A549 (cell line): ENCODE results near the gene MYOF. TPM values are rescaled to one million over a fixed set of nuclear protein-coding genes. Genes with fewer than 3 reads are reported as not detected.

Experiments used
- ATAC-seq, 2 experiments: fragments of 200-7000 bp in 1 of 2; fragments of >200 bp in 1 of 2; cut with Nextera tagmentation in 1 of 2; cut with Tn5 transposase in 1 of 2; 3 replicates each; pipeline versions ENCODE4 v1.8.0 to v1.9.1; 2018 to 2020; ENCODE audit warnings: mild to moderate bottlenecking in 1 of 2, moderate library complexity in 1 of 2
- CTCF ChIA-PET: fragments of 300-600 bp; sonication (Branson Sonifier 250); formaldehyde crosslinking; extraction: SDS; loops from one replicate; lab custom pipeline; 2021; ENCODE audit warnings: antibody characterized with exemption, inconsistent platforms; lab: Yijun Ruan, JAX
- POLR2A ChIA-PET: fragments of 350-600 bp; formaldehyde crosslinking; extraction: SDS; loops from one replicate; lab custom pipeline; 2021; ENCODE audit warnings: antibody characterized with exemption, inconsistent platforms; lab: Yijun Ruan, JAX
- DNase-seq, 2 experiments: peaks; one replicate each; pipeline versions ENCODE4 v3.0.0 to v3.0.0-alpha.2; 2011 to 2016; ENCODE audit warnings: low read depth in 1 of 2, low spot score in 1 of 2
- FAIRE-seq: peaks from 2 replicates; lab custom pipeline; 2011; peaks lifted over from hg19 to GRCh38; lab: Jason Lieb, UNC
- H3K27ac ChIP-seq, 2 experiments: fragments of >200 bp; sonication (Bioruptor Twin); formaldehyde crosslinking; 3 replicates each; pipeline ENCODE4 v1.5.1; 2016 to 2017
- H3K4me1 ChIP-seq: fragments of >200 bp; sonication (Bioruptor Twin); formaldehyde crosslinking; 3 replicates; pipeline ENCODE4 v1.6.1; 2016
- H3K4me2 ChIP-seq: fragments of >200 bp; sonication (Bioruptor Twin); formaldehyde crosslinking; 3 replicates; pipeline ENCODE4 v1.6.1; 2016
- H3K4me3 ChIP-seq: fragments of >200 bp; sonication (Bioruptor Twin); formaldehyde crosslinking; 3 replicates; pipeline ENCODE4 v1.5.1; 2016
- H3K9me3 ChIP-seq: fragments of >200 bp; sonication (Bioruptor Twin); formaldehyde crosslinking; 3 replicates; pipeline ENCODE4 v1.6.1; 2016
- BCL3 ChIP-seq: fragments of >200 bp; sonication (Bioruptor Twin); formaldehyde crosslinking; IDR thresholded peaks from 3 replicates; pipeline ENCODE4 v1.6.1; 2016
- BHLHE40 ChIP-seq: IDR thresholded peaks from 2 replicates; pipeline ENCODE4 v1.6.1; 2012; ENCODE audit warnings: low read depth, low read length, inconsistent platforms
- CBX8 ChIP-seq: fragments of 200-600 bp; sonication (generic); IDR thresholded peaks from 2 replicates; pipeline ENCODE4 v1.6.1; 2016
- CHD4 ChIP-seq: fragments of 200-600 bp; sonication (generic); IDR thresholded peaks from 2 replicates; pipeline ENCODE4 v1.6.1; 2016; ENCODE audit warnings: antibody characterized with exemption, mild to moderate bottlenecking, borderline replicate concordance
- E2F6 ChIP-seq: IDR thresholded peaks from 2 replicates; pipeline ENCODE4 v1.6.1; 2012; ENCODE audit warnings: low read depth, borderline replicate concordance
- ESRRA ChIP-seq: fragments of 150-350 bp; IDR thresholded peaks from 2 replicates; pipeline ENCODE4 v1.6.1; 2014; ENCODE audit warnings: mild to moderate bottlenecking, low read length, borderline replicate concordance
- FOSB ChIP-seq: fragments of 250-450 bp; sonication (Bioruptor Pico); IDR thresholded peaks from 2 replicates; pipeline ENCODE4 v1.5.0; 2020; ENCODE audit warnings: mild to moderate bottlenecking, moderate library complexity
- HDAC2 ChIP-seq: fragments of 200-600 bp; sonication (generic); IDR thresholded peaks from 2 replicates; pipeline ENCODE4 v1.6.1; 2016
- HMGXB4 ChIP-seq: fragments of 250-450 bp; sonication (Bioruptor Pico); IDR thresholded peaks from 2 replicates; pipeline ENCODE4 v1.5.0; 2021; ENCODE audit warnings: mild to moderate bottlenecking, moderate library complexity, borderline replicate concordance
- HOXA7 ChIP-seq: fragments of 250-450 bp; sonication (Bioruptor Pico); IDR thresholded peaks from 2 replicates; pipeline ENCODE4 v1.5.0; 2020; ENCODE audit warnings: mild to moderate bottlenecking, moderate library complexity
- HOXB5 ChIP-seq: fragments of 250-450 bp; sonication (Bioruptor Pico); IDR thresholded peaks from 2 replicates; pipeline ENCODE4 v1.5.0; 2020; ENCODE audit warnings: mild to moderate bottlenecking, moderate library complexity
- JUN ChIP-seq, 2 experiments: fragments of >200 bp; sonication (Bioruptor Twin); formaldehyde crosslinking; IDR thresholded peaks; 2 replicates in 1 of 2; 3 replicates in 1 of 2; pipeline ENCODE4 v1.6.1; 2016 to 2017
- JUNB ChIP-seq: fragments of >200 bp; sonication (Bioruptor Twin); formaldehyde crosslinking; IDR thresholded peaks from 2 replicates; pipeline ENCODE4 v1.6.1; 2016
- KDM5A ChIP-seq: fragments of 200-600 bp; sonication (generic); IDR thresholded peaks from 2 replicates; pipeline ENCODE4 v1.6.1; 2016; ENCODE audit warnings: antibody characterized with exemption, mild to moderate bottlenecking
- MAX ChIP-seq: IDR thresholded peaks from 2 replicates; pipeline ENCODE4 v1.6.1; 2012
- NR3C1 ChIP-seq: fragments of >200 bp; sonication (Bioruptor Twin); formaldehyde crosslinking; IDR thresholded peaks from 3 replicates; pipeline ENCODE4 v1.6.1; 2017
- PHF8 ChIP-seq: fragments of 200-600 bp; sonication (generic); IDR thresholded peaks from 2 replicates; pipeline ENCODE4 v1.6.1; 2016; ENCODE audit warnings: low read depth, mild to moderate bottlenecking, antibody characterized with exemption, moderate library complexity, borderline replicate concordance
- POLR2A ChIP-seq: IDR thresholded peaks from 2 replicates; pipeline ENCODE4 v1.6.1; 2012; ENCODE audit warnings: mild to moderate bottlenecking, low read length
- RCOR1 ChIP-seq: fragments of 150-350 bp; IDR thresholded peaks from 2 replicates; pipeline ENCODE4 v1.6.1; 2014; ENCODE audit warnings: antibody characterized with exemption, low read length, low read depth
- REST ChIP-seq: fragments of 200-600 bp; sonication (generic); IDR thresholded peaks from 2 replicates; pipeline ENCODE4 v1.6.1; 2016; ENCODE audit warnings: antibody characterized with exemption, mild to moderate bottlenecking, moderate library complexity
- RFX5 ChIP-seq: fragments of 450-650 bp; IDR thresholded peaks from 2 replicates; pipeline ENCODE4 v1.7.1; 2014; ENCODE audit warnings: antibody characterized with exemption, mild to moderate bottlenecking, moderate library complexity
- RNF2 ChIP-seq: fragments of 200-600 bp; sonication (generic); IDR thresholded peaks from 2 replicates; pipeline ENCODE4 v1.6.1; 2016; ENCODE audit warnings: low read depth, mild to moderate bottlenecking, antibody characterized with exemption, moderate library complexity, borderline replicate concordance
- SMC3 ChIP-seq: fragments of >200 bp; sonication (Bioruptor Twin); formaldehyde crosslinking; IDR thresholded peaks from 3 replicates; pipeline ENCODE4 v1.6.1; 2018; ENCODE audit warnings: inconsistent platforms
- ZSCAN20 ChIP-seq: fragments of 250-450 bp; sonication (Bioruptor Pico); IDR thresholded peaks from 2 replicates; pipeline ENCODE4 v1.8.0; 2022; ENCODE audit warnings: mild to moderate bottlenecking, moderate library complexity
- WGBS: methylation state at CpG from one replicate; pipeline ENCODE4 v1.1.6; 2017; ENCODE audit errors: missing lambda C conversion rate; 5-methylcytosine and 5-hydroxymethylcytosine counted together
- polyA plus RNA-seq, 4 experiments: library from polyadenylated mRNA; depleted of rRNA in 3 of 4; stranded (reverse); fragments of >200 nt; fragmentation: RNase III in 1 of 4; extraction: RNeasy Plus Mini Kit Qiagen cat#74134 plus additional on column Dnase treatment in 1 of 4; gene quantifications; 2 replicates in 3 of 4; 3 replicates in 1 of 4; pipeline ENCODE4 v1.2.3, GENCODE V29; 2011 to 2017

The MYOF gene
- polyA plus RNA-seq, 2 of the 4 experiments (the other 2 are of a cell fraction) = 190 to 265 TPM

GRCh38 chr10:93498166-93498565 is 16.0 kb upstream of the MYOF start:
- TF ChIP-seq FOSB (CRISPR knock-in tag) (no peak), PHF8 (no peak), ZSCAN20 (CRISPR knock-in tag) (no peak), BHLHE40 (no peak), BCL3 (no peak)
- TF ChIP-seq, all 56 proteins: peak for 0
- H3K4me1 ChIP-seq = peaks cover 24% of the 10 kb centered on the region
- no peak overlapping the region for H3K4me3 ChIP-seq
- H3K4me2 ChIP-seq = peak overlapping the region; percentile 84
- no peaks in the 10 kb centered on the region for H3K9me3 ChIP-seq
- POLR2A ChIA-PET = no interaction called here
- peak overlapping the region in 1 of 2 experiments; percentile 5; a peak in 2 of 6 replicates for H3K27ac ChIP-seq
- no peak for DNase-seq
- WGBS = 59% methylated on average over 5 of the region's 5 CpGs
- CTCF ChIA-PET = interaction anchor here (0.5 to 2.6 kb wide), 4 partner anchors 9 to 16 kb away, joined by 3 to 10 read pairs (median 3); no protein-coding TSS in a partner anchor
- peak; percentile 7 for FAIRE-seq
- ATAC-seq = no peak

GRCh38 chr10:93496322-93497041 is 14.3 kb upstream of the MYOF start, which contains the start of gene CEP55:
TSS of gene CEP55 (plus strand) at chr10:93496612. CDS start at chr10:93500052, 3,440 bp downstream.
- ATAC-seq (peak; percentile 97 to 99), DNase-seq (peak; percentile 84 to 96), FAIRE-seq (no peak)
- no peaks in the 10 kb centered on the region for H3K9me3 ChIP-seq
- peak within 1 kb of the TSS; percentile 79 to 90 for H3K27ac ChIP-seq
- H3K4me1 ChIP-seq = peaks cover 20% of the 10 kb centered on the region
- H3K4me3 ChIP-seq = peak within 1 kb of the TSS; percentile 48
- CTCF ChIA-PET = interaction anchor here (0.5 to 3.5 kb wide), 9 partner anchors 10 to 611 kb away, joined by 3 to 28 read pairs (median 5); partner anchors contain the start of gene MYOF
- no peak for TF ChIP-seq JUNB
- TF ChIP-seq KDM5A = peak; percentile 85
- TF ChIP-seq CBX8 = no peak
- peak; percentile 55 for TF ChIP-seq POLR2A
- TF ChIP-seq RNF2 = no peak
- peak; percentile 92 for TF ChIP-seq MAX
- TF ChIP-seq RCOR1 = no peak
- peak; percentile 85 for TF ChIP-seq E2F6
- TF ChIP-seq HDAC2 = peak; percentile 95
- TF ChIP-seq BCL3 = 0 out of 3 replicates have a peak, but pooled peaks have one; percentile 39
- TF ChIP-seq ZSCAN20 (CRISPR knock-in tag) = no peak
- TF ChIP-seq HOXA7 = peak; percentile 30; the same call in 1 of the 2 replicates
- no peak for TF ChIP-seq CHD4
- TF ChIP-seq HOXB5 (CRISPR knock-in tag) = no peak
- TF ChIP-seq RFX5 = 0 out of 2 replicates have a peak, but pooled peaks have one; percentile 40
- no peak for TF ChIP-seq ESRRA
- TF ChIP-seq HMGXB4 (CRISPR knock-in tag) = no peak
- TF ChIP-seq SMC3 = 0 out of 3 replicates have a peak, but pooled peaks have one; percentile 9
- no peak for TF ChIP-seq NR3C1
- peak; percentile 54 to 76; a peak in 3 of 5 replicates for TF ChIP-seq JUN (IDR thresholded peaks at IDR 0.05)
- peak; percentile 54; the same call in 1 of the 2 replicates for TF ChIP-seq REST
- TF ChIP-seq PHF8 = peak; percentile 68; the same call in 1 of the 2 replicates
- 2% methylated on average over 33 of the region's 68 CpGs for WGBS
- POLR2A ChIA-PET = interaction anchor here (0.6 to 1.8 kb wide), 6 partner anchors 9 to 113 kb away, joined by 4 to 12 read pairs (median 5); partner anchors contain the start of gene MYOF
- H3K4me2 ChIP-seq = peak within 1 kb of the TSS; percentile 84
